ENCODE data around the gene POLR3GL. TPM values are rescaled to one million over a fixed set of nuclear protein-coding genes. Genes with fewer than 3 reads are reported as not detected.

POLR3GL gene
- total and polyA plus RNA-seq, 2 experiments from 2014 or later = 17.4 to 37.9 TPM

GRCh38 chr1:145944532-145944931, 20.0 kb upstream of the POLR3GL start:
- peaks cover 77% of the 10 kb centered on the region for H3K79me2 ChIP-seq (ENCODE audit: insufficient read depth)
- peaks cover 4% of the 10 kb centered on the region; the same call in 1 of the 2 replicates for H3K4me1 ChIP-seq (ENCODE audit: insufficient read depth)
- no peaks in the 10 kb centered on the region for H3K9me2 ChIP-seq (ENCODE audit: insufficient read depth)
- no peak overlapping the region for H3K4me3 ChIP-seq
- TF ChIP-seq EZH2phosphoT487 (IDR thresholded peaks at IDR 0.05; ENCODE audit: insufficient read depth, low read depth) (no peak), EZH2 (IDR thresholded peaks at IDR 0.05; ENCODE audit: insufficient read depth, poor library complexity, severe bottlenecking) (no peak)
- 0 out of 2 replicates have a peak, but pooled peaks cover 4% of the 10 kb centered on the region for H3F3A ChIP-seq (ENCODE audit: insufficient read depth)
- DNase-seq = no peak
- no peak overlapping the region for H2AFZ ChIP-seq
- no peak overlapping the region for H3K27ac ChIP-seq
- no peaks in the 10 kb centered on the region for H3K27me3 ChIP-seq (replicated peaks; ENCODE audit: insufficient read depth)
- no peaks in the 10 kb centered on the region for H3K9me3 ChIP-seq (ENCODE audit: low read depth)
- H3K36me3 ChIP-seq (ENCODE audit: low read depth) = peaks cover 16% of the 10 kb centered on the region; the same call in 1 of the 2 replicates
- 94 to 98% methylated on average over 3 of the region's 3 CpGs for WGBS, 2 experiments (ENCODE audit: low coverage in 1 of 2, low lambda C conversion rate in 2 of 2, missing lambda C conversion rate in 2 of 2)
- no peak overlapping the region for H3K9ac ChIP-seq
- H4K20me1 ChIP-seq (ENCODE audit: insufficient read depth) = no peaks in the 10 kb centered on the region
- in situ Hi-C loops (cut with MboI) = no loop called here
- no peak overlapping the region for H3K4me2 ChIP-seq (ENCODE audit: unreplicated experiment)

GRCh38 chr1:145946477-145946986, 18.0 kb upstream of the POLR3GL start:
- WGBS, 2 experiments (ENCODE audit: low coverage in 1 of 2, low lambda C conversion rate in 2 of 2, missing lambda C conversion rate in 2 of 2) = 82 to 85% methylated on average over 4 of the region's 4 CpGs
- no peak overlapping the region for H2AFZ ChIP-seq
- H3K9ac ChIP-seq = no peak overlapping the region
- no peaks in the 10 kb centered on the region for H3K9me2 ChIP-seq (ENCODE audit: insufficient read depth)
- in situ Hi-C loops (cut with MboI) = no loop called here
- no peak overlapping the region for H3K4me3 ChIP-seq
- peaks cover 12% of the 10 kb centered on the region; the same call in 1 of the 2 replicates for H3K36me3 ChIP-seq (ENCODE audit: low read depth)
- DNase-seq = no peak
- peaks cover 86% of the 10 kb centered on the region for H3K79me2 ChIP-seq (ENCODE audit: insufficient read depth)
- H3K27ac ChIP-seq = no peak overlapping the region
- H3F3A ChIP-seq (ENCODE audit: insufficient read depth) = 0 out of 2 replicates have a peak, but pooled peaks cover 4% of the 10 kb centered on the region
- H3K4me1 ChIP-seq (ENCODE audit: insufficient read depth) = peaks cover 4% of the 10 kb centered on the region; the same call in 1 of the 2 replicates
- H4K20me1 ChIP-seq (ENCODE audit: insufficient read depth) = no peaks in the 10 kb centered on the region
- H3K27me3 ChIP-seq (replicated peaks; ENCODE audit: insufficient read depth) = no peaks in the 10 kb centered on the region
- no peak for TF ChIP-seq EZH2 (IDR thresholded peaks at IDR 0.05; ENCODE audit: insufficient read depth, poor library complexity, severe bottlenecking)
- no peak for TF ChIP-seq EZH2phosphoT487 (IDR thresholded peaks at IDR 0.05; ENCODE audit: insufficient read depth, low read depth)
- no peak overlapping the region for H3K4me2 ChIP-seq (ENCODE audit: unreplicated experiment)
- H3K9me3 ChIP-seq (ENCODE audit: low read depth) = no peaks in the 10 kb centered on the region

GRCh38 chr1:145947551-145947950, 16.9 kb upstream of the POLR3GL start:
- Histone ChIP-seq H2AFZ (no peak overlapping the region), H3K9ac (no peak overlapping the region), H3K27ac (no peak overlapping the region), H3K4me1 (ENCODE audit: insufficient read depth) (peaks cover 4% of the 10 kb centered on the region; the same call in 1 of the 2 replicates), H3K9me3 (ENCODE audit: low read depth) (no peaks in the 10 kb centered on the region), H3K9me2 (ENCODE audit: insufficient read depth) (no peaks in the 10 kb centered on the region), H4K20me1 (ENCODE audit: insufficient read depth) (no peaks in the 10 kb centered on the region), H3K79me2 (ENCODE audit: insufficient read depth) (peaks cover 92% of the 10 kb centered on the region), H3K27me3 (replicated peaks; ENCODE audit: insufficient read depth) (no peaks in the 10 kb centered on the region), H3K36me3 (ENCODE audit: low read depth) (peaks cover 12% of the 10 kb centered on the region; the same call in 1 of the 2 replicates), H3K4me3 (no peak overlapping the region), H3K4me2 (ENCODE audit: unreplicated experiment) (no peak overlapping the region), H3F3A (ENCODE audit: insufficient read depth) (0 out of 2 replicates have a peak, but pooled peaks cover 3% of the 10 kb centered on the region)
- in situ Hi-C loops (cut with MboI) = no loop called here
- 75 to 76% methylated on average over 4 of the region's 4 CpGs for WGBS, 2 experiments (ENCODE audit: low coverage in 1 of 2, low lambda C conversion rate in 2 of 2, missing lambda C conversion rate in 2 of 2)
- TF ChIP-seq EZH2phosphoT487 (IDR thresholded peaks at IDR 0.05; ENCODE audit: insufficient read depth, low read depth) (no peak), EZH2 (IDR thresholded peaks at IDR 0.05; ENCODE audit: insufficient read depth, poor library complexity, severe bottlenecking) (no peak)
- no peak for DNase-seq

- no peaks in the 10 kb centered on the region for H4K20me1 ChIP-seq (ENCODE audit: insufficient read depth)
- H3K27me3 ChIP-seq (replicated peaks; ENCODE audit: insufficient read depth) = no peaks in the 10 kb centered on the region
- H3K9me3 ChIP-seq (ENCODE audit: low read depth) = no peaks in the 10 kb centered on the region
- H3K27ac ChIP-seq = no peak overlapping the region
- peaks cover 8% of the 10 kb centered on the region; the same call in 1 of the 2 replicates for H3K36me3 ChIP-seq (ENCODE audit: low read depth)
- in situ Hi-C loops (cut with MboI) = no loop called here
- no peak overlapping the region for H2AFZ ChIP-seq
- peaks cover 3% of the 10 kb centered on the region for H3K4me1 ChIP-seq (ENCODE audit: insufficient read depth)
- no peak overlapping the region for H3K9ac ChIP-seq
- H3K4me3 ChIP-seq = no peak overlapping the region
- 71 to 74% methylated on average over 4 of the region's 4 CpGs for WGBS, 2 experiments (ENCODE audit: low coverage in 1 of 2, low lambda C conversion rate in 2 of 2, missing lambda C conversion rate in 2 of 2)
- H3K4me2 ChIP-seq (ENCODE audit: unreplicated experiment) = no peak overlapping the region
- H3K9me2 ChIP-seq (ENCODE audit: insufficient read depth) = no peaks in the 10 kb centered on the region
- peaks cover 100% of the 10 kb centered on the region for H3K79me2 ChIP-seq (ENCODE audit: insufficient read depth)
- DNase-seq = peak; percentile 20
- H3F3A ChIP-seq (ENCODE audit: insufficient read depth) = no peaks in the 10 kb centered on the region
- no peak for TF ChIP-seq EZH2phosphoT487 (IDR thresholded peaks at IDR 0.05; ENCODE audit: insufficient read depth, low read depth)
- TF ChIP-seq EZH2 (IDR thresholded peaks at IDR 0.05; ENCODE audit: insufficient read depth, poor library complexity, severe bottlenecking) = no peak
Observed at GRCh38 chr1:145949219-145949618, 15.3 kb upstream of the POLR3GL start.

All from GM23248 (cell line).